ENCODE measurements around the gene KLF7. TPM values are rescaled to one million over a fixed set of nuclear protein-coding genes. Genes with fewer than 3 reads are reported as not detected.

The KLF7 gene
- total RNA-seq, 1 experiment from 2014 or later = 15.4 TPM

DNA sequence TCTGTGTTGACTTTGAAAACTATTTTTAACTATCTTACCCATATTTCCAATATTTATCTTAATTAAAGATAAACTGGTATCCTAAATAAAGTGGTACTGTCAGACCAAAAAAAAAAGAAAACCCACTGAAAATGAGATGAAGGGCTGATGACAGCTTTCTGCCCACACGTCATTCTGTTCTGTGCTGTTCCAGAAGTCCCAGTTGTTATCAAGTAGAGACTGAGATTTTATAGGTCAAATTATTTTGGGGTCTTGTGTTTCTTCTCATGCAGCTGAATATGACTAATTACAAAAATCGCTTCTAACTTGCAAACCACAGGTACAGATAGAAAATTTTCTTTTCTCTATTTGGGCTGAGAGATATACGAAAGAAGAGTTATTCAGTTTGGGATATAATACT lies 48.7 kb upstream of the KLF7 start:
- no TSS peak for BruUV-seq (replicated peaks)

More for the DNA sequence above, 48.7 kb upstream of the KLF7 start:
- H3K27ac ChIP-seq (ENCODE audit: low read depth, low read length) = no peak overlapping the region
- no peaks in the 10 kb centered on the region for H3K4me1 ChIP-seq (ENCODE audit: control insufficient read depth in 1 of 2, insufficient read depth in 2 of 2, low read length in 2 of 2)
- H3K9me2 ChIP-seq (ENCODE audit: insufficient read depth) = no peaks in the 10 kb centered on the region
- no peak overlapping the region for H3K4me2 ChIP-seq (ENCODE audit: low read length)
- H3K79me2 ChIP-seq (ENCODE audit: insufficient read depth, low read length) = no peaks in the 10 kb centered on the region
- no peaks in the 10 kb centered on the region for H3K9me3 ChIP-seq (ENCODE audit: control insufficient read depth in 1 of 2, insufficient read depth in 1 of 2, low read depth in 1 of 2, low read length in 2 of 2)
- POLR2A ChIA-PET = no interaction called here
- H3K27me3 ChIP-seq (ENCODE audit: insufficient read depth, low read length) = 0 out of 2 replicates have a peak, but pooled peaks cover 2% of the 10 kb centered on the region
- H3K36me3 ChIP-seq (ENCODE audit: control insufficient read depth in 1 of 2, insufficient read depth in 2 of 2, low read length in 2 of 2) = no peaks in the 10 kb centered on the region
- ATAC-seq = no peak
- no peak for DNase-seq (ENCODE audit: low read depth, low spot score)
- no peaks in the 10 kb centered on the region for H4K20me1 ChIP-seq (ENCODE audit: insufficient read depth)
- H3K9ac ChIP-seq (ENCODE audit: low read length) = no peak overlapping the region
- intact Hi-C loops (cut with micrococcal nuclease) = no loop called here
- RAD21 ChIA-PET (ENCODE audit: low non-redundant PET in 1 of 2, low total read pairs in 2 of 2, uncharacterized antibody in 2 of 2, unreplicated experiment in 2 of 2) = no interaction called here
- TF ChIP-seq, protein P1, sequence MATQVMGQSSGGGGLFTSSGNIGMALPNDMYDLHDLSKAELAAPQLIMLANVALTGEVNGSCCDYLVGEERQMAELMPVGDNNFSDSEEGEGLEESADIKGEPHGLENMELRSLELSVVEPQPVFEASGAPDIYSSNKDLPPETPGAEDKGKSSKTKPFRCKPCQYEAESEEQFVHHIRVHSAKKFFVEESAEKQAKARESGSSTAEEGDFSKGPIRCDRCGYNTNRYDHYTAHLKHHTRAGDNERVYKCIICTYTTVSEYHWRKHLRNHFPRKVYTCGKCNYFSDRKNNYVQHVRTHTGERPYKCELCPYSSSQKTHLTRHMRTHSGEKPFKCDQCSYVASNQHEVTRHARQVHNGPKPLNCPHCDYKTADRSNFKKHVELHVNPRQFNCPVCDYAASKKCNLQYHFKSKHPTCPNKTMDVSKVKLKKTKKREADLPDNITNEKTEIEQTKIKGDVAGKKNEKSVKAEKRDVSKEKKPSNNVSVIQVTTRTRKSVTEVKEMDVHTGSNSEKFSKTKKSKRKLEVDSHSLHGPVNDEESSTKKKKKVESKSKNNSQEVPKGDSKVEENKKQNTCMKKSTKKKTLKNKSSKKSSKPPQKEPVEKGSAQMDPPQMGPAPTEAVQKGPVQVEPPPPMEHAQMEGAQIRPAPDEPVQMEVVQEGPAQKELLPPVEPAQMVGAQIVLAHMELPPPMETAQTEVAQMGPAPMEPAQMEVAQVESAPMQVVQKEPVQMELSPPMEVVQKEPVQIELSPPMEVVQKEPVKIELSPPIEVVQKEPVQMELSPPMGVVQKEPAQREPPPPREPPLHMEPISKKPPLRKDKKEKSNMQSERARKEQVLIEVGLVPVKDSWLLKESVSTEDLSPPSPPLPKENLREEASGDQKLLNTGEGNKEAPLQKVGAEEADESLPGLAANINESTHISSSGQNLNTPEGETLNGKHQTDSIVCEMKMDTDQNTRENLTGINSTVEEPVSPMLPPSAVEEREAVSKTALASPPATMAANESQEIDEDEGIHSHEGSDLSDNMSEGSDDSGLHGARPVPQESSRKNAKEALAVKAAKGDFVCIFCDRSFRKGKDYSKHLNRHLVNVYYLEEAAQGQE (IDR thresholded peaks at IDR 0.05; ENCODE audit: low read depth) = no peak
- TF ChIP-seq RAD21 (IDR thresholded peaks at IDR 0.05; ENCODE audit: low read depth) = no peak
- TF ChIP-seq, protein P2, sequence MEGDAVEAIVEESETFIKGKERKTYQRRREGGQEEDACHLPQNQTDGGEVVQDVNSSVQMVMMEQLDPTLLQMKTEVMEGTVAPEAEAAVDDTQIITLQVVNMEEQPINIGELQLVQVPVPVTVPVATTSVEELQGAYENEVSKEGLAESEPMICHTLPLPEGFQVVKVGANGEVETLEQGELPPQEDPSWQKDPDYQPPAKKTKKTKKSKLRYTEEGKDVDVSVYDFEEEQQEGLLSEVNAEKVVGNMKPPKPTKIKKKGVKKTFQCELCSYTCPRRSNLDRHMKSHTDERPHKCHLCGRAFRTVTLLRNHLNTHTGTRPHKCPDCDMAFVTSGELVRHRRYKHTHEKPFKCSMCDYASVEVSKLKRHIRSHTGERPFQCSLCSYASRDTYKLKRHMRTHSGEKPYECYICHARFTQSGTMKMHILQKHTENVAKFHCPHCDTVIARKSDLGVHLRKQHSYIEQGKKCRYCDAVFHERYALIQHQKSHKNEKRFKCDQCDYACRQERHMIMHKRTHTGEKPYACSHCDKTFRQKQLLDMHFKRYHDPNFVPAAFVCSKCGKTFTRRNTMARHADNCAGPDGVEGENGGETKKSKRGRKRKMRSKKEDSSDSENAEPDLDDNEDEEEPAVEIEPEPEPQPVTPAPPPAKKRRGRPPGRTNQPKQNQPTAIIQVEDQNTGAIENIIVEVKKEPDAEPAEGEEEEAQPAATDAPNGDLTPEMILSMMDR (IDR thresholded peaks at IDR 0.05 in 2 of 3, conservative IDR thresholded peaks at IDR 0.05 in 1 of 3; ENCODE audit: borderline replicate concordance in 1 of 3, insufficient read depth in 1 of 3, low read depth in 2 of 3, low read length in 2 of 3) = no peak
- no peak for TF ChIP-seq POLR2AphosphoS5 (IDR thresholded peaks at IDR 0.05; ENCODE audit: low read depth, low read length)
- TF ChIP-seq YY1 (IDR thresholded peaks at IDR 0.05; ENCODE audit: extremely low read depth, insufficient replicate concordance, low read depth, low read length) = no peak
- TF ChIP-seq, protein P3, sequence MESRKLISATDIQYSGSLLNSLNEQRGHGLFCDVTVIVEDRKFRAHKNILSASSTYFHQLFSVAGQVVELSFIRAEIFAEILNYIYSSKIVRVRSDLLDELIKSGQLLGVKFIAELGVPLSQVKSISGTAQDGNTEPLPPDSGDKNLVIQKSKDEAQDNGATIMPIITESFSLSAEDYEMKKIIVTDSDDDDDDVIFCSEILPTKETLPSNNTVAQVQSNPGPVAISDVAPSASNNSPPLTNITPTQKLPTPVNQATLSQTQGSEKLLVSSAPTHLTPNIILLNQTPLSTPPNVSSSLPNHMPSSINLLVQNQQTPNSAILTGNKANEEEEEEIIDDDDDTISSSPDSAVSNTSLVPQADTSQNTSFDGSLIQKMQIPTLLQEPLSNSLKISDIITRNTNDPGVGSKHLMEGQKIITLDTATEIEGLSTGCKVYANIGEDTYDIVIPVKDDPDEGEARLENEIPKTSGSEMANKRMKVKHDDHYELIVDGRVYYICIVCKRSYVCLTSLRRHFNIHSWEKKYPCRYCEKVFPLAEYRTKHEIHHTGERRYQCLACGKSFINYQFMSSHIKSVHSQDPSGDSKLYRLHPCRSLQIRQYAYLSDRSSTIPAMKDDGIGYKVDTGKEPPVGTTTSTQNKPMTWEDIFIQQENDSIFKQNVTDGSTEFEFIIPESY (IDR thresholded peaks at IDR 0.05; ENCODE audit: extremely low read depth, insufficient replicate concordance, low read length) = no peak
- no peak for TF ChIP-seq SIN3A (IDR thresholded peaks at IDR 0.05; ENCODE audit: low read depth)
- no peak for TF ChIP-seq FOSL1 (IDR thresholded peaks at IDR 0.05; ENCODE audit: low read depth)
- TF ChIP-seq JUND (IDR thresholded peaks at IDR 0.05) = no peak
- TF ChIP-seq SP1 (IDR thresholded peaks at IDR 0.05; ENCODE audit: low read depth) = no peak
- TF ChIP-seq CBX3 (IDR thresholded peaks at IDR 0.05; ENCODE audit: low read depth) = no peak
- TF ChIP-seq, protein P4, sequence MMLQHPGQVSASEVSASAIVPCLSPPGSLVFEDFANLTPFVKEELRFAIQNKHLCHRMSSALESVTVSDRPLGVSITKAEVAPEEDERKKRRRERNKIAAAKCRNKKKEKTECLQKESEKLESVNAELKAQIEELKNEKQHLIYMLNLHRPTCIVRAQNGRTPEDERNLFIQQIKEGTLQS (IDR thresholded peaks at IDR 0.05) = no peak
- TF ChIP-seq, protein P5, sequence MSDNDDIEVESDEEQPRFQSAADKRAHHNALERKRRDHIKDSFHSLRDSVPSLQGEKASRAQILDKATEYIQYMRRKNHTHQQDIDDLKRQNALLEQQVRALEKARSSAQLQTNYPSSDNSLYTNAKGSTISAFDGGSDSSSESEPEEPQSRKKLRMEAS (IDR thresholded peaks at IDR 0.05) = no peak
- no peak for TF ChIP-seq TCF7L2 (IDR thresholded peaks at IDR 0.05; ENCODE audit: borderline replicate concordance, extremely low read depth, insufficient read depth, insufficient read length)
- no peak for TF ChIP-seq ZFX (IDR thresholded peaks at IDR 0.05)
- TF ChIP-seq EGR1 (IDR thresholded peaks at IDR 0.05; ENCODE audit: low read depth) = no peak
- TF ChIP-seq EZH2 (IDR thresholded peaks at IDR 0.05) = no peak
- no peak for TF ChIP-seq CEBPB (IDR thresholded peaks at IDR 0.05; ENCODE audit: low read depth)
- TF ChIP-seq ZNF274 (IDR thresholded peaks at IDR 0.05; ENCODE audit: low read depth, low read length) = no peak
- no peak for TF ChIP-seq ELF1 (IDR thresholded peaks at IDR 0.05; ENCODE audit: borderline replicate concordance, low read depth)
- H3K4me3 ChIP-seq (replicated peaks in 1 of 2; ENCODE audit: low read depth in 1 of 2, low read length in 2 of 2) = no peak overlapping the region
- H2AFZ ChIP-seq (ENCODE audit: low read depth, low read length, poor library complexity, severe bottlenecking) = no peak overlapping the region
- CTCF ChIA-PET = no interaction called here
